HepG2 (cell line): Measurements from ENCODE around the gene PRUNE1.

Source experiments
- ATF2 ChIP-seq: sonication (generic); formaldehyde crosslinking; IDR thresholded peaks from 2 replicates; pipeline ENCODE4 v1.4.0; 2020; ENCODE audit warnings: missing genetic modification reagents
- BCLAF1 ChIP-seq: fragments of 450-650 bp; IDR thresholded peaks from 2 replicates; pipeline ENCODE4 v1.6.1; 2017; ENCODE audit warnings: mild to moderate bottlenecking
- BHLHE40 ChIP-seq: IDR thresholded peaks from 2 replicates; pipeline ENCODE4 v1.6.1; 2011; ENCODE audit warnings: low read length, improper control_type of control experiment
- CBX5 ChIP-seq: sonication (generic); formaldehyde crosslinking; IDR thresholded peaks from 2 replicates; pipeline ENCODE4 v1.4.0; 2020; ENCODE audit warnings: missing genetic modification reagents, borderline replicate concordance
- CREM ChIP-seq, 2 experiments: sonication (generic) in 1 of 2; formaldehyde crosslinking in 1 of 2; IDR thresholded peaks; 2 replicates each; pipeline versions ENCODE4 v1.4.0 to v1.6.1; 2016 to 2020; ENCODE audit warnings: antibody characterized with exemption in 1 of 2, mild to moderate bottlenecking in 1 of 2, missing genetic modification reagents in 1 of 2
- CTCF ChIP-seq: sonication (generic); formaldehyde crosslinking; IDR thresholded peaks from 2 replicates; pipeline ENCODE4 v1.5.0; 2020; ENCODE audit warnings: mild to moderate bottlenecking, missing genetic modification reagents, moderate library complexity
- EP300 ChIP-seq, 3 experiments: sonication (generic) in 1 of 3; formaldehyde crosslinking in 1 of 3; IDR thresholded peaks; 2 replicates each; pipeline versions ENCODE4 v1.5.1 to v1.6.1; 2011 to 2020; ENCODE audit warnings: low read depth in 2 of 3, low read length in 2 of 3, borderline replicate concordance in 1 of 3, improper control_type of control experiment in 1 of 3, mild to moderate bottlenecking in 1 of 3, missing genetic modification reagents in 1 of 3, moderate library complexity in 1 of 3
- ESRRA ChIP-seq: sonication (generic); formaldehyde crosslinking; IDR thresholded peaks from 2 replicates; pipeline ENCODE4 v1.5.1; 2020; ENCODE audit warnings: mild to moderate bottlenecking, low read depth, missing genetic modification reagents
- MXI1 ChIP-seq: IDR thresholded peaks from 3 replicates; pipeline ENCODE4 v1.6.1; 2012; ENCODE audit warnings: low read depth, low read length, inconsistent platforms, borderline replicate concordance
- REXO4 ChIP-seq: sonication (generic); formaldehyde crosslinking; IDR thresholded peaks from 2 replicates; pipeline ENCODE4 v1.8.0; 2022; ENCODE audit warnings: missing genetic modification reagents, mild to moderate bottlenecking, borderline replicate concordance
- SP140L ChIP-seq: sonication (generic); formaldehyde crosslinking; IDR thresholded peaks from 2 replicates; pipeline ENCODE4 v1.4.0; 2020; ENCODE audit warnings: missing genetic modification reagents, borderline replicate concordance
- ZNF451 ChIP-seq: sonication (generic); formaldehyde crosslinking; IDR thresholded peaks from 2 replicates; pipeline ENCODE4 v1.5.0; 2020; ENCODE audit warnings: mild to moderate bottlenecking, missing genetic modification reagents
- ZNF460 ChIP-seq: sonication (generic); formaldehyde crosslinking; IDR thresholded peaks from 2 replicates; pipeline ENCODE4 v1.5.1; 2020; ENCODE audit warnings: missing genetic modification reagents, mild to moderate bottlenecking, borderline replicate concordance
- ZNF776 ChIP-seq: sonication (generic); formaldehyde crosslinking; IDR thresholded peaks from 2 replicates; pipeline ENCODE4 v1.4.0; 2020; ENCODE audit warnings: mild to moderate bottlenecking, missing genetic modification reagents

- no peak for TF ChIP-seq SP140L (CRISPR knock-in tag)
- no peak for TF ChIP-seq ZNF460 (CRISPR knock-in tag)
- no peak for TF ChIP-seq BHLHE40
- no peak for TF ChIP-seq ESRRA
- TF ChIP-seq CTCF, result no peak
- TF ChIP-seq ZNF776 (CRISPR knock-in tag), result no peak
- TF ChIP-seq ZNF451, result no peak
- no peak for TF ChIP-seq CBX5 (CRISPR knock-in tag)
- TF ChIP-seq REXO4 (CRISPR knock-in tag), result no peak
- no peak for TF ChIP-seq ATF2 (CRISPR knock-in tag)
- TF ChIP-seq MXI1, result no peak
- no peak for TF ChIP-seq BCLAF1
- TF ChIP-seq CREM (IDR thresholded peaks at IDR 0.05), result no peak
- TF ChIP-seq CREM (CRISPR knock-in tag; IDR thresholded peaks at IDR 0.05), result no peak
- TF ChIP-seq EP300 (IDR thresholded peaks at IDR 0.05; ENCODE audit: low read depth in 2 of 2, low read length in 2 of 2), result no peak
- TF ChIP-seq EP300 (CRISPR knock-in tag; IDR thresholded peaks at IDR 0.05; ENCODE audit: borderline replicate concordance), result no peak
Measured at GRCh38 chr1:151062741-151063371, 54.6 kb downstream of the PRUNE1 start.
